Mononuclear cell (primary cell): ENCODE results near the gene SLC6A1. TPM values are rescaled to one million over a fixed set of nuclear protein-coding genes. Genes with fewer than 3 reads are reported as not detected.

ENCODE experiments used
- H3K27me3 ChIP-seq: 2 replicates; pipeline ENCODE4 v1.6.0; 2011; ENCODE audit warnings: low read length, control low read depth; ENCODE audit not compliant: insufficient read depth
- H3K4me1 ChIP-seq: 2 replicates; pipeline ENCODE4 v1.5.1; 2011; ENCODE audit warnings: mild to moderate bottlenecking, low read length, control low read depth; ENCODE audit not compliant: insufficient read depth
- H3K4me3 ChIP-seq: 2 replicates; pipeline ENCODE4 v1.5.1; 2011; ENCODE audit warnings: mild to moderate bottlenecking, low read length, moderate library complexity
- H3K9me3 ChIP-seq: 2 replicates; pipeline ENCODE4 v1.5.1; 2011; ENCODE audit warnings: low read depth, mild to moderate bottlenecking, control low read depth, low read length
- total RNA-seq: library from RNA; depleted of rRNA; stranded (reverse); fragments of >200 nt; gene quantifications from one replicate; pipeline ENCODE4 v1.2.3, GENCODE V29; 2012

Gene SLC6A1
- total RNA-seq, 1 donor = under 0.01 TPM

GRCh38 chr3:10957976-10958749, 34.4 kb upstream of the SLC6A1 start:
- H3K9me3 ChIP-seq = no peaks in the 10 kb centered on the region
- H3K27me3 ChIP-seq = no peaks in the 10 kb centered on the region
- no peak overlapping the region for H3K4me3 ChIP-seq
- H3K4me1 ChIP-seq = no peaks in the 10 kb centered on the region

GRCh38 chr3:10960255-10960654, 32.3 kb upstream of the SLC6A1 start:
- Histone ChIP-seq H3K9me3 (no peaks in the 10 kb centered on the region), H3K27me3 (no peaks in the 10 kb centered on the region), H3K4me1 (no peaks in the 10 kb centered on the region), H3K4me3 (no peak overlapping the region)

DNA sequence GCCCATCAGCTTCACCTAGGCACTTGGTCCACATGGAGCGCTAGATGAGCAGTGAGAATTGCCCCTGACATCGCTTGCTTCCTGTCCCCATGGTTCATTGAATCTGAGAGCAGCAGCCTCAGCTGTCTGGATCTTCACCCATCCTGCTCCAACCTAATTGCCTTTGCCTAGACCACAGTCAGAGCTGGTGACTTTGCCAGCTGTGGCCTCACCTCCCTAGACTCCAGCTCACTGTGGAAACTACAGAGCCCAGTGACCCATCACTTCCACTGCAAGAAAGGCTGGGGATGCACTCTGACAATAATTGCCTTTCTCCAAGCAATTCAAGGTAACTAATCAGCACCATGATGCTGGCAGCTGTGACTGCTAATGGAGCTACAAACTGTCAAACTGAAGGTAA, 30.6 kb upstream of the SLC6A1 start:
- no peaks in the 10 kb centered on the region for H3K27me3 ChIP-seq
- no peaks in the 10 kb centered on the region for H3K4me1 ChIP-seq
- no peak overlapping the region for H3K4me3 ChIP-seq
- no peaks in the 10 kb centered on the region for H3K9me3 ChIP-seq

GRCh38 chr3:10962481-10963036, 30.0 kb upstream of the SLC6A1 start:
- H3K4me3 ChIP-seq = no peak overlapping the region
- H3K27me3 ChIP-seq = no peaks in the 10 kb centered on the region
- H3K9me3 ChIP-seq = no peaks in the 10 kb centered on the region
- H3K4me1 ChIP-seq = no peaks in the 10 kb centered on the region

GRCh38 chr3:10964537-10965167, 27.9 kb upstream of the SLC6A1 start:
- no peaks in the 10 kb centered on the region for H3K9me3 ChIP-seq
- H3K4me3 ChIP-seq = no peak overlapping the region
- H3K27me3 ChIP-seq = no peaks in the 10 kb centered on the region
- no peaks in the 10 kb centered on the region for H3K4me1 ChIP-seq

DNA sequence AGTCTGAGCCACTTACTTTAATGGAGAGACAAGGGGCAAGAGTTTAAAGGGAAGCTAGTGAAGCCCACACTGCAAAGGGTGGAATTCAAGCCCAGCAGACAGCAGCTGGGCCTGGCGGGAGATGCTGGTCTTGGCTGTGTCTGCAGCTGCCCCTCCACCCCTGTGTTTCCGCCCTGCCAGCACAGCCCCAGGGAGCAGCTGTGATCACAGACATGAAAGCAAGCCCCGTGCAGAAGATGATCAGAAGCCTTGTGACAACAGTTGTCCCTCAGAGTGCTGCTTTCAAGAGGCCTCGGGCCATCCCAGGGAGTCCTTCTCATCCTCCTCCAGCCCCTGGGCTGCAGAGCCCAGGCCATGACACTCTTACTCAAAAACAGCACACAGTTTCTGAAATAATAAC, 24.1 kb upstream of the SLC6A1 start:
- Histone ChIP-seq H3K4me3 (no peak overlapping the region), H3K4me1 (no peaks in the 10 kb centered on the region), H3K27me3 (no peaks in the 10 kb centered on the region), H3K9me3 (no peaks in the 10 kb centered on the region)

- H3K27me3 ChIP-seq = no peaks in the 10 kb centered on the region
- H3K4me1 ChIP-seq = no peaks in the 10 kb centered on the region
- no peak overlapping the region for H3K4me3 ChIP-seq
- no peaks in the 10 kb centered on the region for H3K9me3 ChIP-seq
These were observed 22.1 kb upstream of the SLC6A1 start for GRCh38 chr3:10970306-10970960.

- H3K4me1 ChIP-seq = no peaks in the 10 kb centered on the region
- no peaks in the 10 kb centered on the region for H3K9me3 ChIP-seq
- H3K27me3 ChIP-seq = no peaks in the 10 kb centered on the region
- H3K4me3 ChIP-seq = no peak overlapping the region
These were observed 20.3 kb upstream of the SLC6A1 start for GRCh38 chr3:10972072-10972782.

DNA sequence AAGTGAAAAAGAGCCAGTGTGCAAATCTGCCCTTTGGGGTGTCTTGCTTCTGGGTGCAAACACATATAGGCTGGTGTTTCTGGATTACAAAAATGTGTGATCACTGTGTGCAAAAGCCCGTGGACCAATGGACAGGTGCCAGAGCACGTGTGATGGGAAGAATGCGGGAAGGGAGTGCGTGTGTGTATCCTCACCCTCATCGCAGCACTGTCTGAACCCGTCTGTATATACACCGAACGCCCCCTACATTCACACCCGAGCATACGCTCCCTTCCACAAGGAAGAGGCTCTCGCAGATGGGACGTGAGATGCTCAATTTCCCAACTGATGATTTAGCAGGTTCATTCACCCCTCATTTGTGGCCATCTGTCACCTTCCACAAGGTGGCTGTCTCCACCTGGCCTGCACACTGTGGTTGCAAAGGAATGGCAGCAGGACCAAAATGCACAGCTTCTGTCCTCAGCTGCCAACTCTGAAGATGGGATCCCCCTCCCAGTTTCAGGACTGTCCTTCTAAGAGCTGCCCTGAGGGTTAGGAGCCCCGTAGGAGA, 19.4 kb upstream of the SLC6A1 start:
- Histone ChIP-seq H3K9me3 (no peaks in the 10 kb centered on the region), H3K4me3 (no peak overlapping the region), H3K4me1 (no peaks in the 10 kb centered on the region)

GRCh38 chr3:10974131-10974530, 18.4 kb upstream of the SLC6A1 start:
- Histone ChIP-seq H3K9me3 (no peaks in the 10 kb centered on the region), H3K27me3 (no peaks in the 10 kb centered on the region), H3K4me3 (no peak overlapping the region), H3K4me1 (no peaks in the 10 kb centered on the region)

More for the DNA sequence above, 19.4 kb upstream of the SLC6A1 start:
- no peaks in the 10 kb centered on the region for H3K27me3 ChIP-seq

DNA sequence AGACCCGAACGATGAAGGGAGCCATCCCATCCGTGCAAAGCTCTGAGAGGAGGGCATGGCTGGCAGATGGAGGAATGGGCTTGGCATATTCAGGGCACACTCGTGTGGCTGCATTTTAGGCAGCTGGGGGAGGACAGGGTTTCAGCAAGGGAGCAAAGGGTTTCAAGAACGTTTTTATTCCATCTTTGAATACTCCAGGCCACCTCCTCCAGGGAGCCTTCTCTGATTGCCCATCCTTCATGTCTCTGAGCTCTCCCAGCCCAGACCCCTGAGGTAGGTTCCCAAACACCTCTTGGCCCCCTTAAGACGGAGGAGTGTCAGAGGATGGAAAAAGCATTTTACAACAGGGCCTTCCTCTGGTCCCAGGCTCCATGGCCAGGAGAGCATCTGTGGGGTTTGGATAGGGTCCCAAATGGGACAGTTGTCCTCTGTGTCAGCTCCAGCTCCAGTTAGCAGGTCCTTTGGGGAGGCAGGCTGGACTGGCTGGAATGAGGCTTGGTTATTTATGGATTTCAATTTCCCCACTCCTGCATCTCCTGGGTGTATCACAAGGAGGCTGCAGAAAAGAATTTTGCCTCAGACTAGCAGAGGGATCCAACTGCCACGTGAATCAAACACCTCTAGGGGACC, 17.7 kb upstream of the SLC6A1 start:
- no peak overlapping the region for H3K4me3 ChIP-seq
- no peaks in the 10 kb centered on the region for H3K27me3 ChIP-seq
- no peaks in the 10 kb centered on the region for H3K4me1 ChIP-seq
- H3K9me3 ChIP-seq = no peaks in the 10 kb centered on the region

DNA sequence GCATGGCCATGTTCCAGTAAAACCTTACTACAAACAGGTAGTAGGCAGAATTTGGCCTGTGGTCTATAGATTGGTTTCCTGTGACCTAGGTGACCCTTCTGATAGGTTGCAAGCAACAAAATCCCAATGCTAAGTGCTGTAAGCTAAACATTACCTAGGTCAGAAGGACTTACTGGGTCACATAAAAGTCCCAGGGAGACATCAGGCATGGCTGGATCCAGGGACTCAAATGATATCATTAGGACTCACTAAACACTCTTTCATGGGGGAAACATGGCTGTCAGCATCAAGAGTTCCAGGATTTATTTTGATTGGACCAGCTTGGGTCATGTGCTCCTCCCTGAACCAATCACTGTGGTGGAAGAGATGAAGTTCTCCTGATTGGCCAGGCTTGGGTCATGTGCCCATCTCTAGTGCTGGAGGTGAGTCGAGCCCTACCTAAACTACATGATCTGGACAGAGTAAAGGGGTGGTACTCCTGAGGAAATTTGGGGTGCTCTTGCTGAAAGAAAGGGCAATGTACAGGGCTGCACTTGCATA, 16.8 kb upstream of the SLC6A1 start:
- H3K4me1 ChIP-seq = no peaks in the 10 kb centered on the region
- H3K4me3 ChIP-seq = no peak overlapping the region
- H3K27me3 ChIP-seq = no peaks in the 10 kb centered on the region
- no peaks in the 10 kb centered on the region for H3K9me3 ChIP-seq

DNA sequence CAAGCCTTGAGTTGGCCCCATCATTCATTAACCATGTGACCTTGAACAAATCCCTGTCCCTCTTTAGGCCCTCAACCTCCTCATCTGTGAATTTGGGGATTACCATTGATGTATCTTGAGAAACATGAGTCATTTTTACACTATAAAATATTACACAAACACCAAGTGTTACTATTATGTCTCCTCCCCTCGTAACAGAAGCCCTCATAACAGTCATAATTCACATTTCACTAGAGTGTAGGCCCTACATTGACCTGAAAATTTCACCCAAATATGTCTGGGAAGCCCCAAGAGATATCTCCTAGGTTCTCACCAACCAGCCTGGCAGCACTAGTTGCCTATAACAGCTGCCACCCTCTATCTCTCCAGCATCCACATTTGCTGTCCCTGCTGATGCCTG, 15.8 kb upstream of the SLC6A1 start:
- Histone ChIP-seq H3K4me3 (no peak overlapping the region), H3K4me1 (no peaks in the 10 kb centered on the region), H3K27me3 (no peaks in the 10 kb centered on the region), H3K9me3 (no peaks in the 10 kb centered on the region)

DNA sequence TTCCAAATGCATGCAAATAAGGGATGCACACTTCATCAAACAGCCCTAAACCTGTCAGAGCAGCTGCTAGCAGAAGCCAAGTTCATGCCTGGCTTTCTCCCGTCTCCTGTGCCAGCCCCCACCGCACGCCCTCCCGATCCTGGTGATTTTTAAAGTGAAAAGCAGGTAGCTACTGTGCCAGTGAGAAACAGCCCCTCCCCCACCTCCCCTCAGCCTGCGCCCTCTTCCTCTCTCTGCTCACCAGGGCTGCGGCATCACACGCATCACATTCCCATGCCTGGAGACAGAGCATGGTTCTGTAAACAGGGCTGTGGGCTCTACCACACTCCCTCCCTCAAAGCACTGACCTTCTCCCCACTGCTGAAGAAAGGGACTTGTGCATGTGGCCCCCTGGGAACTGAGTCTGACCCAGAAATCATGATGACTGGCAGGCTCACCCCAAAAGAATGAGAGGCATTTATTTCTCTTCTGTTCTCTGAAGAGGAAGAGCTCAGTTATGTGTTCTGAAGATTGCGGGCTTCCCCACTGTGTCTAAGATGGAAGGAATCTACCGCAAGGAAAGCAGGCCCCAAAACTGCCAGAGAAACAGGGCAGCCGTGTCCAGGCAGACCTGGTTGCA, 14.5 kb upstream of the SLC6A1 start:
- Histone ChIP-seq H3K4me1 (no peaks in the 10 kb centered on the region), H3K4me3 (no peak overlapping the region), H3K27me3 (no peaks in the 10 kb centered on the region), H3K9me3 (no peaks in the 10 kb centered on the region)
